MM.1S (cell line): ENCODE measurements around the gene FANCC.

Experiments
- DNase-seq: peaks from one replicate; pipeline ENCODE4 v3.0.0-alpha.2; 2015
- H2AFZ ChIP-seq: fragments of 300-600 bp; sonication (generic); 2 replicates; pipeline ENCODE4 v1.6.0; 2016; ENCODE audit warnings: antibody characterized with exemption, low read length
- H3F3A ChIP-seq: fragments of 300-600 bp; sonication (generic); 2 replicates; pipeline ENCODE4 v1.6.1; 2016; ENCODE audit warnings: mild to moderate bottlenecking, antibody characterized with exemption, low read length, moderate library complexity, mixed read lengths; ENCODE audit not compliant: insufficient read depth
- H3K27ac ChIP-seq: fragments of 300-600 bp; sonication (generic); 2 replicates; pipeline ENCODE4 v1.5.1; 2016; ENCODE audit warnings: mild to moderate bottlenecking, low read length
- H3K27me3 ChIP-seq: fragments of 300-600 bp; sonication (generic); replicated peaks from 2 replicates; pipeline ENCODE4 v1.6.0; 2016; ENCODE audit warnings: low read length; ENCODE audit not compliant: insufficient read depth
- H3K36me3 ChIP-seq: fragments of 300-600 bp; sonication (generic); replicated peaks from 2 replicates; pipeline ENCODE4 v1.6.1; 2016; ENCODE audit warnings: mild to moderate bottlenecking, low read length, mixed read lengths; ENCODE audit not compliant: insufficient read depth
- H3K4me1 ChIP-seq: fragments of 300-600 bp; sonication (generic); 2 replicates; pipeline ENCODE4 v1.6.1; 2016; ENCODE audit warnings: low read length, mixed read lengths
- H3K4me2 ChIP-seq: fragments of 300-600 bp; sonication (generic); 2 replicates; pipeline ENCODE4 v1.6.0; 2016; ENCODE audit warnings: low read depth, low read length
- H3K4me3 ChIP-seq: fragments of 300-600 bp; sonication (generic); 2 replicates; pipeline ENCODE4 v1.5.1; 2016; ENCODE audit warnings: low read length, mixed read lengths
- H3K79me2 ChIP-seq: fragments of 300-600 bp; sonication (generic); 2 replicates; pipeline ENCODE4 v1.6.1; 2016; ENCODE audit warnings: mixed run types, low read length, mixed read lengths
- H3K9ac ChIP-seq: fragments of 300-600 bp; sonication (generic); 2 replicates; pipeline ENCODE4 v1.6.1; 2016; ENCODE audit warnings: low read length, mixed read lengths
- H3K9me2 ChIP-seq: fragments of 300-600 bp; sonication (generic); replicated peaks from 2 replicates; pipeline ENCODE4 v1.6.1; 2016; ENCODE audit warnings: mild to moderate bottlenecking, low read length, mixed read lengths; ENCODE audit not compliant: insufficient read depth
- H3K9me3 ChIP-seq: fragments of 300-600 bp; sonication (generic); replicated peaks from 2 replicates; pipeline ENCODE4 v1.6.1; 2016; ENCODE audit warnings: mild to moderate bottlenecking, low read length, mixed read lengths; ENCODE audit not compliant: insufficient read depth
- H4K20me1 ChIP-seq: fragments of 300-600 bp; sonication (generic); 2 replicates; pipeline ENCODE4 v1.6.1; 2016; ENCODE audit warnings: mild to moderate bottlenecking, low read length, moderate library complexity, mixed read lengths; ENCODE audit not compliant: insufficient read depth
- EZH2 ChIP-seq: fragments of 300-600 bp; sonication (generic); optimal IDR thresholded peaks from 2 replicates; pipeline ENCODE3; 2017; ENCODE audit warnings: low read depth, mild to moderate bottlenecking, antibody characterized with exemption, low read length, mixed read lengths
- EZH2phosphoT487 ChIP-seq: fragments of 300-600 bp; sonication (generic); IDR thresholded peaks from 2 replicates; pipeline ENCODE4 v1.6.1; 2018; ENCODE audit warnings: antibody characterized with exemption, low read length
- TF ChIP-seq, protein P1 (sequence below): fragments of 300-600 bp; sonication (generic); IDR thresholded peaks from 2 replicates; pipeline ENCODE4 v1.5.1; 2016; ENCODE audit warnings: antibody characterized with exemption, low read length, mixed read lengths

FANCC gene

GRCh38 chr9:95165004-95165403 lies 152.5 kb downstream of the FANCC start:
- no peaks in the 10 kb centered on the region for H4K20me1 ChIP-seq
- no peak overlapping the region for H3K27ac ChIP-seq

DNA sequence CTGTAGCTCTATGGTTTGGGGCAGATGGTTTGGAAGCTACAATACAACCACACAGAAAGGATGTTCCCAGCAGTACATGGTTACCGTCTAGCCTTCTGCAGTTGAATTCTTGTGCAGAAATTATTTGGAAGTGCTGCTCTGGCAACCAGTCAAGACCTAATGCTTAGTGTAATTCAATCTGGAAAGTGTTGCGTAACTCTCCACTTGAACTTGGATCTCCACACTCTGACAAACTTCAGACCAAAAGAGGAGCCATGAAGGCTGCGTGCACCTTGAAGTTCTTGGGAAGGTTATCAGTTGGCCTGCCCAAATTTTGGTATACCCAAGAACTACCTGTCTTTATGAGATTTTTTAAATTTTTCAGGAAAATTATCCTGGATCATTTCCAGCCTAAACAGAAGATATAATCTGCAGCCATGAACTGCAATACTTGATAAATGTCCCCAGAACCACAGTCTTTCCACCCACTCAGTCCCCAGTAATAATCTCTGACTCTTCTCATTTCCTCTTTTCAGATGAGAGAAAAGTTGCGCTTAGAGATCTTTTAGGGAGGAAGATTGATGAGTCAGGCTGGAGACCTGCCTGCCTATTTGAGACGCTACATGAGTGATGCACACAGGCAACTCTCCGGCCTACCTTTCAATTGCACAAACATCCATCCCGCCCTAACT lies 159.9 kb downstream of the FANCC start:
- no peaks in the 10 kb centered on the region for H3F3A ChIP-seq
- H3K27me3 ChIP-seq = no peaks in the 10 kb centered on the region
- H3K4me2 ChIP-seq = no peak overlapping the region
- H3K27ac ChIP-seq = no peak overlapping the region
- H3K9ac ChIP-seq = no peak overlapping the region
- TF ChIP-seq EZH2phosphoT487 (no peak), EZH2 (no peak)
- TF ChIP-seq, protein P1, sequence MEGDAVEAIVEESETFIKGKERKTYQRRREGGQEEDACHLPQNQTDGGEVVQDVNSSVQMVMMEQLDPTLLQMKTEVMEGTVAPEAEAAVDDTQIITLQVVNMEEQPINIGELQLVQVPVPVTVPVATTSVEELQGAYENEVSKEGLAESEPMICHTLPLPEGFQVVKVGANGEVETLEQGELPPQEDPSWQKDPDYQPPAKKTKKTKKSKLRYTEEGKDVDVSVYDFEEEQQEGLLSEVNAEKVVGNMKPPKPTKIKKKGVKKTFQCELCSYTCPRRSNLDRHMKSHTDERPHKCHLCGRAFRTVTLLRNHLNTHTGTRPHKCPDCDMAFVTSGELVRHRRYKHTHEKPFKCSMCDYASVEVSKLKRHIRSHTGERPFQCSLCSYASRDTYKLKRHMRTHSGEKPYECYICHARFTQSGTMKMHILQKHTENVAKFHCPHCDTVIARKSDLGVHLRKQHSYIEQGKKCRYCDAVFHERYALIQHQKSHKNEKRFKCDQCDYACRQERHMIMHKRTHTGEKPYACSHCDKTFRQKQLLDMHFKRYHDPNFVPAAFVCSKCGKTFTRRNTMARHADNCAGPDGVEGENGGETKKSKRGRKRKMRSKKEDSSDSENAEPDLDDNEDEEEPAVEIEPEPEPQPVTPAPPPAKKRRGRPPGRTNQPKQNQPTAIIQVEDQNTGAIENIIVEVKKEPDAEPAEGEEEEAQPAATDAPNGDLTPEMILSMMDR = no peak
- no peaks in the 10 kb centered on the region for H4K20me1 ChIP-seq
- H3K9me3 ChIP-seq = no peaks in the 10 kb centered on the region
- H3K36me3 ChIP-seq = no peaks in the 10 kb centered on the region
- no peak for DNase-seq
- H3K9me2 ChIP-seq = no peaks in the 10 kb centered on the region
- no peaks in the 10 kb centered on the region for H3K79me2 ChIP-seq
- no peaks in the 10 kb centered on the region for H3K4me1 ChIP-seq
- H2AFZ ChIP-seq = no peak overlapping the region
- no peak overlapping the region for H3K4me3 ChIP-seq

More at GRCh38 chr9:95165004-95165403, 152.5 kb downstream of the FANCC start:
- Histone ChIP-seq H2AFZ (no peak overlapping the region), H3K9me2 (no peaks in the 10 kb centered on the region), H3K79me2 (no peaks in the 10 kb centered on the region), H3K4me1 (no peaks in the 10 kb centered on the region), H3F3A (no peaks in the 10 kb centered on the region), H3K36me3 (0 out of 2 replicates have a peak, but pooled peaks cover 2% of the 10 kb centered on the region), H3K27me3 (no peaks in the 10 kb centered on the region), H3K9me3 (no peaks in the 10 kb centered on the region), H3K9ac (no peak overlapping the region), H3K4me3 (no peak overlapping the region), H3K4me2 (no peak overlapping the region)
- TF ChIP-seq EZH2phosphoT487 (no peak), EZH2 (no peak)
- TF ChIP-seq, protein P1 = no peak
- no peak for DNase-seq

- Histone ChIP-seq H3K36me3 (no peaks in the 10 kb centered on the region), H3K9ac (no peak overlapping the region), H3K9me3 (no peaks in the 10 kb centered on the region), H4K20me1 (no peaks in the 10 kb centered on the region), H3K4me3 (no peak overlapping the region), H3F3A (no peaks in the 10 kb centered on the region), H2AFZ (no peak overlapping the region), H3K27ac (no peak overlapping the region), H3K79me2 (no peaks in the 10 kb centered on the region), H3K27me3 (no peaks in the 10 kb centered on the region), H3K4me1 (no peaks in the 10 kb centered on the region), H3K4me2 (no peak overlapping the region), H3K9me2 (no peaks in the 10 kb centered on the region)
- no peak for DNase-seq
- TF ChIP-seq EZH2phosphoT487 = no peak
- no peak for TF ChIP-seq EZH2
- TF ChIP-seq, protein P1 = no peak
Observed at GRCh38 chr9:95156074-95156473, 161.4 kb downstream of the FANCC start.
